ENCODE measurements around the gene RPL37.
"Not testable (repeated sequence)": the region's sequence is repeated elsewhere in the genome, so short reads cannot be mapped to it uniquely, and the experiment has no call there.

- not testable (repeated sequence) for TF ChIP-seq CTCF (conservative IDR thresholded peaks at IDR 0.05 in 1 of 2, IDR thresholded peaks at IDR 0.05 in 1 of 2; ENCODE audit: low read depth in 1 of 2, low read length in 2 of 2); EZH2 (IDR thresholded peaks at IDR 0.05; ENCODE audit: low read length, missing control alignments)
Observed at GRCh38 chr5:40794877-40795276, 40.1 kb downstream of the RPL37 start.
